Stomach (tissue), 4 donors: Measurements from ENCODE around the gene ROBO1.

Experiments
- CTCF ChIP-seq, 7 experiments: fragments of 450-650 bp in 4 of 7; fragments of 200-600 bp in 3 of 7; sonication (generic) in 3 of 7; IDR thresholded peaks; one replicate each; pipeline ENCODE4 v1.5.1; 2016 to 2019; ENCODE audit warnings: antibody characterized with exemption in 7 of 7, control low read depth in 2 of 7, mild to moderate bottlenecking in 1 of 7
- EP300 ChIP-seq: sonication (generic); formaldehyde crosslinking; IDR thresholded peaks from one replicate; pipeline ENCODE4 v1.6.1; 2017; ENCODE audit warnings: antibody characterized with exemption
- POLR2A ChIP-seq, 4 donors: fragments of 450-650 bp; IDR thresholded peaks; one replicate each; pipeline ENCODE4 v1.6.1; 2016; ENCODE audit warnings: antibody characterized with exemption in 4 of 4, control low read depth in 2 of 4, mild to moderate bottlenecking in 1 of 4, moderate library complexity in 1 of 4
- POLR2AphosphoS5 ChIP-seq, 3 donors: sonication (generic); formaldehyde crosslinking; IDR thresholded peaks; one replicate each; pipeline ENCODE4 v1.6.1; 2016; ENCODE audit warnings: antibody characterized with exemption in 3 of 3

GRCh38 chr3:78757731-78758130 lies 1010.1 kb downstream of the ROBO1 start:
- no peak for TF ChIP-seq CTCF (IDR thresholded peaks at IDR 0.05)
- TF ChIP-seq POLR2AphosphoS5 (IDR thresholded peaks at IDR 0.05): no peak
- TF ChIP-seq EP300: no peak
- no peak for TF ChIP-seq POLR2A (IDR thresholded peaks at IDR 0.05)
